Measurements from ENCODE around the gene GAS1. TPM values are rescaled to one million over a fixed set of nuclear protein-coding genes. Genes with fewer than 3 reads are reported as not detected.

GAS1 gene
- total and polyA plus RNA-seq, 10 of the 15 experiments (the other 5 are each of a cell fraction or from before 2014, with no cell fraction given): not detected

GRCh38 chr9:86921151-86921923, 26.0 kb downstream of the GAS1 start (continued):
- no peak for TF ChIP-seq ATF2 (IDR thresholded peaks at IDR 0.05; ENCODE audit: low read length)
- no peak for TF ChIP-seq PBX3 (IDR thresholded peaks at IDR 0.05; ENCODE audit: insufficient replicate concordance, low read depth, low read length)

DNA sequence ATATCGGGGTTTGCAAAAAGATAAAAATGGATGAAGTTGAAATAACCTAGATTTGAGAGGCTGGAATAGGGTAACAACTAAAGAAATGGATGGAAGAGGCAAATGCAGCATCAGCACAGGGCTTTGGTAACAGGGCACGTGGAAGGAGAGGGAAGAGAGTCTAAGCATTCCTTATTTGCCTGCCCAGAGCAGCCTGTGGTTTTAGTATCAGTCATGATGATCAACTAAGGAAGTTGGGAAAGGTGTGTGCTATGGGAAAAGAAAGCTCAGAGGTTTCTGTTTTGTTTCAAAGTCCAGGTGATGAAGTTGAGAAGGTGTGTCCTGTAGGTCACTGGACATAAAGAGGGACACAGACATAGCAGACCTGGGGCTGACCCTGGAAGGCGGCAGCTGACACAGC, 28.8 kb downstream of the GAS1 start:
- no peak for FAIRE-seq
- SMC1A ChIA-PET (ENCODE audit: uncharacterized antibody, unreplicated experiment): no interaction called here

More for the DNA sequence above, 28.8 kb downstream of the GAS1 start:
- no peaks in the 10 kb centered on the region for H4K20me1 ChIP-seq (ENCODE audit: control insufficient read depth, insufficient read depth)
- H3K4me2 ChIP-seq (ENCODE audit: control insufficient read depth, insufficient read depth): no peak overlapping the region
- no peak overlapping the region for H3K9ac ChIP-seq (ENCODE audit: control insufficient read depth, insufficient read depth, low read length)
- BruUV-seq (replicated peaks): no TSS peak
- CTCF ChIA-PET: interaction anchor here (0.6 kb wide), 1 partner anchor 280 kb away, joined by 4 read pairs; no protein-coding TSS in a partner anchor
- TF ChIP-seq HSF1 (IDR thresholded peaks at IDR 0.05; ENCODE audit: low read depth, low read length) (no peak), MLLT1 (IDR thresholded peaks at IDR 0.05) (no peak), STAT1 (conservative IDR thresholded peaks at IDR 0.05) (no peak), EP300 (IDR thresholded peaks at IDR 0.05; ENCODE audit: borderline replicate concordance in 1 of 2, control insufficient read depth in 1 of 2, low read depth in 2 of 2, low read length in 2 of 2) (no peak), NFYA (IDR thresholded peaks at IDR 0.05; ENCODE audit: borderline replicate concordance, low read depth, low read length) (no peak), ZBTB33 (IDR thresholded peaks at IDR 0.05) (no peak), SMAD1 (IDR thresholded peaks at IDR 0.05; ENCODE audit: low read depth, partially characterized antibody) (no peak), IKZF1 (conservative IDR thresholded peaks at IDR 0.05) (no peak)
- H3K4me3 ChIP-seq: no peak overlapping the region
- RAD21 ChIA-PET (ENCODE audit: unreplicated experiment): no interaction called here
- H3K79me2 ChIP-seq (ENCODE audit: control insufficient read depth, insufficient read depth, low read length): no peaks in the 10 kb centered on the region
- POLR2A ChIA-PET: no interaction called here
- H3K9me3 ChIP-seq (replicated peaks; ENCODE audit: control insufficient read depth, insufficient read depth, low read length): no peaks in the 10 kb centered on the region
- intact Hi-C loops (cut with micrococcal nuclease; ENCODE audit: unreplicated experiment): no loop called here
- 23% methylated on average over 3 of the region's 3 CpGs for WGBS (ENCODE audit: insufficient coverage, insufficient replicate concordance, low lambda C conversion rate, missing lambda C conversion rate)
- DNase-seq (ENCODE audit: low read depth, low spot score) (no peak), ATAC-seq (no peak)
- H3K4me1 ChIP-seq (ENCODE audit: control insufficient read depth, insufficient read depth, low read length): no peaks in the 10 kb centered on the region
- no peaks in the 10 kb centered on the region for H3K36me3 ChIP-seq (ENCODE audit: control insufficient read depth in 2 of 2, insufficient read depth in 2 of 2, low read length in 1 of 2)
- no peak overlapping the region for H3K27ac ChIP-seq (ENCODE audit: control insufficient read depth, insufficient read depth)
- no peaks in the 10 kb centered on the region for H3K27me3 ChIP-seq (replicated peaks in 1 of 2; ENCODE audit: control insufficient read depth in 2 of 2, insufficient read depth in 2 of 2, low read length in 1 of 2)
- no peak overlapping the region for H2AFZ ChIP-seq (ENCODE audit: control insufficient read depth, low read depth, low read length)
- in situ Hi-C loops (cut with MboI): no loop called here
